K562 (cell line): ENCODE measurements around the gene FTO. TPM values are rescaled to one million over a fixed set of nuclear protein-coding genes. Genes with fewer than 3 reads are reported as not detected.

Experiments used
- ATAC-seq: fragments of 200-7000 bp; cut with Tn5 transposase; 3 replicates; pipeline ENCODE4 v1.9.1; 2020; ENCODE audit warnings: moderate library complexity
- BruUV-seq: library from RNA; stranded (reverse); fragments of 400-500 nt; replicated peaks from 2 replicates; lab custom pipeline; 2021; lab: Mats Ljungman, UMichigan
- CTCF ChIA-PET: fragments of 300-600 bp; formaldehyde crosslinking; extraction: SDS; loops from one replicate; lab custom pipeline; 2021; ENCODE audit warnings: low intra/inter-chr PET ratio; lab: Yijun Ruan, JAX
- POLR2A ChIA-PET: fragments of 300-600, 350-650 bp; sonication (Branson Sonifier 250); formaldehyde crosslinking; extraction: SDS; loops from one replicate; lab custom pipeline; 2021; ENCODE audit warnings: antibody characterized with exemption, inconsistent platforms; lab: Yijun Ruan, JAX
- DNase-seq, 4 experiments: peaks; one replicate each; pipeline versions ENCODE4 v3.0.0 to v3.0.0-alpha.2; 2011 to 2018; ENCODE audit warnings: low spot score in 3 of 4, mixed read lengths in 3 of 4; ENCODE audit errors: extremely low read depth in 1 of 4
- FAIRE-seq: peaks from 2 replicates; lab custom pipeline; 2011; peaks lifted over from hg19 to GRCh38; lab: Jason Lieb, UNC
- H2AFZ ChIP-seq: 2 replicates; pipeline ENCODE4 v1.6.0; 2011; ENCODE audit warnings: low read depth, low read length, control low read depth, inconsistent platforms
- H3K27ac ChIP-seq: fragments of 200-600 bp; 3 replicates; pipeline ENCODE4 v1.8.0; 2011; ENCODE audit warnings: low read depth, mild to moderate bottlenecking, control low read depth, inconsistent platforms, low read length, moderate library complexity, mixed read lengths; ENCODE audit errors: extremely low read depth
- H3K27me3 ChIP-seq, 2 experiments: fragments of 300-600 bp in 1 of 2; 2 replicates in 1 of 2; 3 replicates in 1 of 2; pipeline versions ENCODE4 v1.6.0 to v1.8.0; 2011; ENCODE audit warnings: inconsistent platforms in 2 of 2, low read length in 2 of 2, mild to moderate bottlenecking in 1 of 2, mixed read lengths in 1 of 2, moderate library complexity in 1 of 2; ENCODE audit not compliant: control insufficient read depth in 2 of 2, insufficient read depth in 2 of 2
- H3K36me3 ChIP-seq: fragments of 300-600 bp; 3 replicates; pipeline ENCODE4 v1.8.0; 2011; ENCODE audit warnings: mild to moderate bottlenecking, low read length, inconsistent platforms; ENCODE audit not compliant: control insufficient read depth, insufficient read depth
- H3K4me1 ChIP-seq, 2 experiments: fragments of 200-600 bp in 1 of 2; replicated peaks in 1 of 2; 2 replicates in 1 of 2; 3 replicates in 1 of 2; pipeline versions ENCODE4 v1.5.1 to v1.8.0; 2011; ENCODE audit warnings: inconsistent platforms in 2 of 2, low read length in 2 of 2, mild to moderate bottlenecking in 1 of 2, mixed read lengths in 1 of 2, moderate library complexity in 1 of 2; ENCODE audit not compliant: control insufficient read depth in 2 of 2, insufficient read depth in 2 of 2
- H3K4me2 ChIP-seq: 2 replicates; pipeline ENCODE4 v1.6.1; 2011; ENCODE audit warnings: low read length, control low read depth, inconsistent platforms, mixed read lengths; ENCODE audit not compliant: insufficient read depth
- H3K4me3 ChIP-seq: fragments of 200-600 bp; sonication (generic), shearing (Covaris generic); 2 replicates; pipeline ENCODE4 v1.5.1; 2016; ENCODE audit warnings: control low read depth, inconsistent platforms
- H3K79me2 ChIP-seq: fragments of 200-600 bp; 3 replicates; pipeline ENCODE4 v1.8.0; 2011; ENCODE audit warnings: low read length, inconsistent platforms; ENCODE audit not compliant: control insufficient read depth, insufficient read depth
- H3K9ac ChIP-seq, 2 experiments: 2 replicates each; pipeline versions ENCODE4 v1.6.0 to v1.6.1; 2011; ENCODE audit warnings: low read depth in 2 of 2, low read length in 2 of 2, control low read depth in 1 of 2, inconsistent platforms in 1 of 2, mild to moderate bottlenecking in 1 of 2, mixed read lengths in 1 of 2; ENCODE audit not compliant: insufficient read depth in 1 of 2
- H3K9me1 ChIP-seq: one replicate; pipeline ENCODE4 v1.6.0; 2011; ENCODE audit warnings: inconsistent platforms, mild to moderate bottlenecking, low read length, moderate library complexity; ENCODE audit not compliant: control insufficient read depth, insufficient read depth
- H3K9me3 ChIP-seq: replicated peaks from 2 replicates; pipeline ENCODE4 v1.5.1; 2011; ENCODE audit warnings: low read depth, low read length, inconsistent platforms; ENCODE audit not compliant: control insufficient read depth, insufficient read depth
- H4K20me1 ChIP-seq: replicated peaks from 2 replicates; pipeline ENCODE4 v1.6.1; 2011; ENCODE audit warnings: low read length, inconsistent platforms, mixed read lengths; ENCODE audit not compliant: control insufficient read depth, insufficient read depth
- CBFB ChIP-seq: sonication (generic); formaldehyde crosslinking; IDR thresholded peaks from 2 replicates; pipeline ENCODE4 v1.4.0; 2020; ENCODE audit warnings: mild to moderate bottlenecking, missing genetic modification reagents
- DIDO1 ChIP-seq: fragments of 450-650 bp; IDR thresholded peaks from 2 replicates; pipeline ENCODE4 v1.6.1; 2016; ENCODE audit warnings: low read depth, missing biosample characterization, missing genetic modification characterization
- DNMT1 ChIP-seq: fragments of 450-650 bp; IDR thresholded peaks from 2 replicates; pipeline ENCODE4 v1.6.1; 2016; ENCODE audit warnings: antibody characterized with exemption, mild to moderate bottlenecking
- MEF2D ChIP-seq: conservative IDR thresholded peaks from 2 replicates; pipeline ENCODE4 v1.6.1; 2016; ENCODE audit warnings: low read depth, missing genetic modification characterization, missing compliant biosample characterization
- PREB ChIP-seq: sonication (generic); formaldehyde crosslinking; IDR thresholded peaks from 2 replicates; pipeline ENCODE4 v1.8.1; 2023; ENCODE audit warnings: mild to moderate bottlenecking, missing genetic modification reagents
- RBM14 ChIP-seq: fragments of 200-400 bp; formaldehyde crosslinking; IDR thresholded peaks from 2 replicates; pipeline ENCODE4 v1.6.1; 2018; ENCODE audit warnings: low read depth, mild to moderate bottlenecking, low read length, moderate library complexity, borderline replicate concordance; ENCODE audit not compliant: insufficient read depth
- SMARCA5 ChIP-seq: fragments of 450-650 bp; IDR thresholded peaks from 2 replicates; pipeline ENCODE4 v1.6.1; 2016
- SNRNP70 ChIP-seq: fragments of 200-400 bp; formaldehyde crosslinking; optimal IDR thresholded peaks from 2 replicates; pipeline ENCODE3; 2017; ENCODE audit warnings: low read depth, low read length
- SP1 ChIP-seq: sonication (generic); formaldehyde crosslinking; IDR thresholded peaks from 2 replicates; pipeline ENCODE4 v1.8.1; 2022; ENCODE audit warnings: mild to moderate bottlenecking, missing genetic modification reagents
- TRIM28 ChIP-seq: fragments of 450-650 bp; IDR thresholded peaks from 2 replicates; pipeline ENCODE4 v1.6.1; 2017
- VEZF1 ChIP-seq: fragments of 200-800 bp; sonication (Bioruptor generic); IDR thresholded peaks from 2 replicates; pipeline ENCODE4 v1.6.1; 2017; ENCODE audit warnings: missing genetic modification characterization, missing compliant biosample characterization
- ZBED1 ChIP-seq: IDR thresholded peaks from 2 replicates; pipeline ENCODE4 v1.6.1; 2014
- ZBTB8A ChIP-seq: fragments of 450-650 bp; IDR thresholded peaks from 2 replicates; pipeline ENCODE4 v1.6.1; 2018; ENCODE audit warnings: mild to moderate bottlenecking, moderate library complexity; ENCODE audit not compliant: partially characterized antibody
- WGBS: fragments of 100-300 bp; shearing (Covaris generic); methylation state at CpG from one replicate; pipeline ENCODE4 v1.1.6; 2016; ENCODE audit warnings: low coverage, mixed read lengths; ENCODE audit not compliant: insufficient coverage; ENCODE audit errors: missing lambda C conversion rate; 5-methylcytosine and 5-hydroxymethylcytosine counted together
- in situ Hi-C: fragments of 300-500 bp; cut with MboI; formaldehyde crosslinking; loops from 4 replicates; pipeline ENCODE4 v1.15.0; 2018; ENCODE audit warnings: inconsistent platforms, mixed read lengths
- intact Hi-C: fragments of 100-400 bp; cut with micrococcal nuclease; formaldehyde crosslinking; loops from 2 replicates; pipeline ENCODE4 v1.14.2; 2022
- polyA plus RNA-seq, 8 experiments: library from polyadenylated mRNA; depleted of rRNA in 4 of 8; stranded (reverse) in 5 of 8; unstranded in 3 of 8; fragments of >200 nt; fragmentation: Nextera tagmentation in 2 of 8; fragmentation: Illumina TruSeq in 1 of 8; extraction: Ambion mirVana in 2 of 8; extraction: Trizol in 1 of 8; gene quantifications; 2 replicates each; pipeline versions ENCODE4 v1.2.1 to v1.2.3, GENCODE V29; 2011 to 2014; ENCODE audit warnings: inconsistent platforms in 1 of 8, missing spikeins in 1 of 8
- total RNA-seq, 7 experiments: library from RNA; depleted of rRNA in 6 of 7; stranded (reverse); fragments of >200 nt in 6 of 7; fragmentation: Illumina TruSeq in 2 of 7; extraction: Trizol in 2 of 7; gene quantifications; 2 replicates each; pipeline versions ENCODE4 v1.2.1 to v1.2.3, GENCODE V29; 2011 to 2021; ENCODE audit warnings: low replicate concordance in 1 of 7

FTO gene
- total and polyA plus RNA-seq, 9 of the 15 experiments (the other 6 are each of a cell fraction or from before 2014, with no cell fraction given), result 11.3 to 27.7 (median 25.5) TPM

GRCh38 chr16:54159490-54160080 is 455.6 kb downstream of the FTO start:
- CTCF ChIA-PET, result no interaction called here
- TF ChIP-seq TRIM28, result no peak
- TF ChIP-seq RBM14, result no peak
- TF ChIP-seq SP1 (CRISPR knock-in tag), result no peak
- no peak for TF ChIP-seq VEZF1 (CRISPR knock-in tag)
- no peak for TF ChIP-seq ZBED1
- no peak for TF ChIP-seq PREB
- TF ChIP-seq SMARCA5, result no peak
- TF ChIP-seq DNMT1, result no peak
- no peak for TF ChIP-seq CBFB (CRISPR knock-in tag)
- TF ChIP-seq DIDO1 (tag), result no peak
- TF ChIP-seq SNRNP70, result no peak
- no peak for TF ChIP-seq ZBTB8A
- TF ChIP-seq MEF2D, result no peak
- Histone ChIP-seq H2AFZ (no peak overlapping the region), H3K27me3 (peaks cover 5 to 21% of the 10 kb centered on the region in 2 experiments; a peak in 4 of 5 replicates), H3K4me2 (no peak overlapping the region), H3K36me3 (no peaks in the 10 kb centered on the region), H3K27ac (no peak overlapping the region), H3K4me3 (no peak overlapping the region), H3K9me3 (no peaks in the 10 kb centered on the region), H3K79me2 (no peaks in the 10 kb centered on the region), H4K20me1 (no peaks in the 10 kb centered on the region), H3K9ac (no peak overlapping the region), H3K9me1 (no peaks in the 10 kb centered on the region), H3K4me1 (no peaks in the 10 kb centered on the region)
- POLR2A ChIA-PET, result interaction anchor here (0.9 kb wide), 1 partner anchor 9 kb away, joined by 3 read pairs; no protein-coding TSS in a partner anchor
- FAIRE-seq, result no peak
- no peak for ATAC-seq
- intact Hi-C loops (no loop called here), in situ Hi-C loops (no loop called here)
- BruUV-seq, result no TSS peak
- DNase-seq, result no peak
- WGBS, result 0% methylated on average over 6 of the region's 6 CpGs
